SK-N-SH (cell line): ENCODE data around the gene TRMT44.

Source experiments
- EZH2phosphoT487 ChIP-seq: fragments of 200-600 bp; sonication (generic); IDR thresholded peaks from 2 replicates; pipeline ENCODE4 v1.6.1; 2017; ENCODE audit warnings: low read depth, mixed run types, mild to moderate bottlenecking, antibody characterized with exemption, moderate library complexity, borderline replicate concordance
- FOSL2 ChIP-seq: IDR thresholded peaks from 2 replicates; pipeline ENCODE4 v1.4.0; 2012; ENCODE audit warnings: low read depth, mild to moderate bottlenecking, moderate library complexity, borderline replicate concordance
- FOXJ3 ChIP-seq: sonication (generic); formaldehyde crosslinking; IDR thresholded peaks from 2 replicates; pipeline ENCODE4 v1.5.1; 2020; ENCODE audit warnings: mild to moderate bottlenecking, missing genetic modification reagents
- GABPA ChIP-seq: IDR thresholded peaks from 2 replicates; pipeline ENCODE4 v1.4.0; 2012; ENCODE audit warnings: low read depth, mild to moderate bottlenecking
- POLR2AphosphoS5 ChIP-seq: IDR thresholded peaks from 2 replicates; pipeline ENCODE4 v1.6.1; 2012; ENCODE audit warnings: low read depth, low read length
- RAD21 ChIP-seq: IDR thresholded peaks from 2 replicates; pipeline ENCODE4 v1.6.1; 2012; ENCODE audit warnings: mild to moderate bottlenecking, low read length
- RXRA ChIP-seq: IDR thresholded peaks from 2 replicates; pipeline ENCODE4 v1.4.0; 2012; ENCODE audit warnings: low read depth, mild to moderate bottlenecking, borderline replicate concordance
- TAF1 ChIP-seq: IDR thresholded peaks from 2 replicates; pipeline ENCODE4 v1.6.1; 2012; ENCODE audit warnings: low read depth, mild to moderate bottlenecking, low read length, moderate library complexity, borderline replicate concordance
- TCF12 ChIP-seq: IDR thresholded peaks from 2 replicates; pipeline ENCODE4 v1.4.0; 2012
- TF ChIP-seq, protein P1 (sequence below): fragments of 200-600 bp; sonication (generic); IDR thresholded peaks from 2 replicates; pipeline ENCODE4 v1.6.1; 2017; ENCODE audit warnings: antibody characterized with exemption, mild to moderate bottlenecking, moderate library complexity
- TF ChIP-seq, protein P2 (sequence below): fragments of 150-350 bp; IDR thresholded peaks from 2 replicates; pipeline ENCODE4 v1.6.1; 2017; ENCODE audit warnings: antibody characterized with exemption, low read length, low read depth, borderline replicate concordance

DNA sequence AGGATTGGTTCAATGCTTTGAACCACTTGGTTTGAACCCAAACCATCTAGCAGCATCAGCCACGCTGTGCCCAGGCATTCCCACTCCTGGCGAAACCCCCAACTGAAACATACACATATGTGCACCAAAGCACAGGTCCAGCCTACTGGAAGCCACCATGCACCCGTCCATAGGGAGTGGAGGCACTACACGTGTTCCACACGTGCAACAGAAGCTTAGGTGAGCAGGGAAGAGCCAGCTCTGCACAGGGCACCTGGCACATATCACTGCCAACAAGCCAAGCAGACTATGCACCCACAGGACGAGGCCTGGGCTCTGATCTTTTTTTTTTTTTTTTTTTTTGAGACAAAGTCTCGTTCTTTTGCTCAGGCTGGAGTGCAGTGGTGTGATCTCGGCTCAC is 73.4 kb downstream of the TRMT44 start:
- TF ChIP-seq, protein P1, sequence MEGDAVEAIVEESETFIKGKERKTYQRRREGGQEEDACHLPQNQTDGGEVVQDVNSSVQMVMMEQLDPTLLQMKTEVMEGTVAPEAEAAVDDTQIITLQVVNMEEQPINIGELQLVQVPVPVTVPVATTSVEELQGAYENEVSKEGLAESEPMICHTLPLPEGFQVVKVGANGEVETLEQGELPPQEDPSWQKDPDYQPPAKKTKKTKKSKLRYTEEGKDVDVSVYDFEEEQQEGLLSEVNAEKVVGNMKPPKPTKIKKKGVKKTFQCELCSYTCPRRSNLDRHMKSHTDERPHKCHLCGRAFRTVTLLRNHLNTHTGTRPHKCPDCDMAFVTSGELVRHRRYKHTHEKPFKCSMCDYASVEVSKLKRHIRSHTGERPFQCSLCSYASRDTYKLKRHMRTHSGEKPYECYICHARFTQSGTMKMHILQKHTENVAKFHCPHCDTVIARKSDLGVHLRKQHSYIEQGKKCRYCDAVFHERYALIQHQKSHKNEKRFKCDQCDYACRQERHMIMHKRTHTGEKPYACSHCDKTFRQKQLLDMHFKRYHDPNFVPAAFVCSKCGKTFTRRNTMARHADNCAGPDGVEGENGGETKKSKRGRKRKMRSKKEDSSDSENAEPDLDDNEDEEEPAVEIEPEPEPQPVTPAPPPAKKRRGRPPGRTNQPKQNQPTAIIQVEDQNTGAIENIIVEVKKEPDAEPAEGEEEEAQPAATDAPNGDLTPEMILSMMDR = no peak
- TF ChIP-seq RXRA = no peak
- TF ChIP-seq GABPA = no peak
- TF ChIP-seq FOXJ3 = no peak
- no peak for TF ChIP-seq TAF1
- TF ChIP-seq POLR2AphosphoS5 = no peak
- TF ChIP-seq TCF12 = no peak
- TF ChIP-seq, protein P2, sequence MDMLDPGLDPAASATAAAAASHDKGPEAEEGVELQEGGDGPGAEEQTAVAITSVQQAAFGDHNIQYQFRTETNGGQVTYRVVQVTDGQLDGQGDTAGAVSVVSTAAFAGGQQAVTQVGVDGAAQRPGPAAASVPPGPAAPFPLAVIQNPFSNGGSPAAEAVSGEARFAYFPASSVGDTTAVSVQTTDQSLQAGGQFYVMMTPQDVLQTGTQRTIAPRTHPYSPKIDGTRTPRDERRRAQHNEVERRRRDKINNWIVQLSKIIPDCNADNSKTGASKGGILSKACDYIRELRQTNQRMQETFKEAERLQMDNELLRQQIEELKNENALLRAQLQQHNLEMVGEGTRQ = no peak
- no peak for TF ChIP-seq FOSL2
- TF ChIP-seq RAD21 = no peak
- TF ChIP-seq EZH2phosphoT487 = no peak
